ENCODE data around the gene COL5A1.

Gene COL5A1

DNA sequence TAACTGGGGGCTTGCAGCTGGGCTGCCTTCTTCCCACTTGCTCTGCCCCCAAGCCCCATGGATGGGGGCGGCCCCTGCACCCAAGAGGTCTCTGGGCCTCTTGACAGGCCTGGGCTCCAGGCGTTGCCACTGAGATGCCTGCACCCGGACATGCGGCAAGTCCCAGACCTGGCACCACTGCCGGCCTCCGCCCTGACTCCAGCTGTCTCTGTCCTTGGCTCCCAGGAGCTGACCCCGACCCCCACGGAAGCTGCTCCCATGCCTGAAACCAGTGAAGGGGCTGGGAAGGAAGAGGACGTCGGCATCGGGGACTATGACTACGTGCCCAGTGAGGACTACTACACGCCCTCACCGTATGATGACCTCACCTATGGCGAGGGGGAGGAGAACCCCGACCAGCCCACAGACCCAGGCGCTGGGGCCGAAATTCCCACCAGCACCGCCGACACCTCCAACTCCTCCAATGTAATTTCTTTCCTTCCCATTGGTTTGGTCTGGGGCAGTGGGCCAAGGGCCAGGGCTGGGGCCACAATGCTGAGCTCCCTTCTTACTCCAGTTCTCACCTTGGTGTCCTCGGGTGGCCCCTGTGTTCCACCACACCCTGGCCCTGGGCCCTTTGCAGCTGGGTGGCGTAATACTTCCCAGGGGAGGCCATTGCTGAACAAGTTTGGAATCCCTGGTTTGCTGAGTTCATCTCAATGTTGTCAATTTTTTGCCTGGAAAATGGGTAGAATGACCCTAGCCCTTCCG is 88.6 kb downstream of the COL5A1 start:
- DNase-seq, result no peak

GRCh38 chr9:134730761-134731496 is 89.3 kb downstream of the COL5A1 start:
- no peak for DNase-seq

DNA sequence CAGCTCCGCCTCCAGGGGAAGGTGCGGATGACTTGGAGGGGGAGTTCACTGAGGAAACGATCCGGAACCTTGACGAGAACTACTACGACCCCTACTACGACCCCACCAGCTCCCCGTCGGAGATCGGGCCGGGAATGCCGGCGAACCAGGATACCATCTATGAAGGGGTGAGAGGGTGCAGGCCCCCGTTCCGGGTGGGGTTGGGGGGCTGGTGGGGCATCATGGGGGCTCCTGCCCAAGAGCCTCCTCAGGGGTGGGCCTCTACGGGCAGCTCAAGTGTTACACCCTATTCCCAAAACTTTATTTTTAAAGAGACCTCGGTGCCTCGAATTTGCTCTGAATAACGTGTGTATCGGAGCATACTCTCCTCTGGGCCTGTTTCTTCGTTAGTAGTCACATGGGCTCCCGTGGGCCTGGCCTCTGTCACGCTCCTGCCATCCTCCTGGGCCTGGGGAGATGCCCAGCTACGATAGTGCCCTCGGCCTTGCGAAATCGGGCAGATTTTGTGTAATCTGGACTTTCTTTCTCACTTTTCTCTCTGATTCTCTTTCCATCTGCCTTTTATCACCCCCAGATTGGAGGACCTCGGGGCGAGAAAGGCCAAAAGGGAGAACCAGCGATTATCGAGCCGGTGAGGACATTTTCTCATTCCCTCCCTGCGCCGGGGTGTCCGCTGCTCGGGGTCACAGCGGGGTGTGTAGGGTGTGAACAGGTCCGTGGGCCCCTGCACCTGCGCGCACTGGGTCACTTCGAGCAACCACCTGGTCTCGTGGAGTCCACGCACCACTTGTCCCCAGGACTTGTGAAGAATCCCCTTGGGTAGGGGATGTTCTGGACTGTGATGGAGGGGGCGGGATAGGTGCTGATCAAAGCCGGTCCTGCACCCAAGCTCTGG is 90.1 kb downstream of the COL5A1 start:
- DNase-seq, result no peak

- no peak for DNase-seq
These were observed 90.9 kb downstream of the COL5A1 start for GRCh38 chr9:134732392-134733110.

DNA sequence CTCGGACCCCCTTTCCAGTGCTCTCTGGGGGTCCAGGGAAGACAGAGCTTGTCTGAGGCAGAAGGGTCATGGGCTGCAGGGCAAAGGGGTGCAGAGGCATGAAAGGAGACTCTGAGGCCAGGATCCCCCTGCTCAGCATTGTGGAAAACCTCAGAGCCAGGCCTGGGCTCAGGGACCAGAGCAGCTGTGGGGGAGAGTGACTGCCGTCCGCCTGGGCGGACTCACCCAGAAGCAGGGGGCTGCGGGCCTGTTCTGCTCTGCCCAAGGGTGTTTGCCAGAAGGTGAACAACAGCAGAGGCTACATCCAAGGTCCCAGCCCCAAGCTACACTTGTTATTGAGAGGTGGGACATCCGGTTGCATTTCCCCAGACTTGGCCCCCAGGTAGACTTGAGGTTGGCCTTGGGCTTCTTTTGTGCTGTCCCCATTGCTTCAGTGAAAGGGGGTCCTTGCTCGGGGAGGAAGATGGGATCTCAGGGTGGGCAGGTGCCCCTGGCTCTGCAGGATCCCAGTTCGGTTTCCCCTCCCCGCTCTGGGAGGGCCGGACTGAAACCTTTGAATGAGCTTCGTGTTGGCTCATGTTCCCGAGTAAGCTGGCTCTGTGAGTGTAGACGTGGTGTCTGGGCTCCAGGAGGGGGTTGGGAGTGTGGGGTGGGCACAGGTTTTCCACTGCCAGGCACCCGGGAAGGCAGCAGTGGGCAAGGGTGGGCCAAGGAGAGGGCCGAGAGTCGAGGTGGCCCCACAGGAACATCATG is 92.1 kb downstream of the COL5A1 start:
- no peak for DNase-seq

- DNase-seq, result peak; percentile 50
These were observed 92.7 kb downstream of the COL5A1 start for GRCh38 chr9:134734270-134734669.

DNA sequence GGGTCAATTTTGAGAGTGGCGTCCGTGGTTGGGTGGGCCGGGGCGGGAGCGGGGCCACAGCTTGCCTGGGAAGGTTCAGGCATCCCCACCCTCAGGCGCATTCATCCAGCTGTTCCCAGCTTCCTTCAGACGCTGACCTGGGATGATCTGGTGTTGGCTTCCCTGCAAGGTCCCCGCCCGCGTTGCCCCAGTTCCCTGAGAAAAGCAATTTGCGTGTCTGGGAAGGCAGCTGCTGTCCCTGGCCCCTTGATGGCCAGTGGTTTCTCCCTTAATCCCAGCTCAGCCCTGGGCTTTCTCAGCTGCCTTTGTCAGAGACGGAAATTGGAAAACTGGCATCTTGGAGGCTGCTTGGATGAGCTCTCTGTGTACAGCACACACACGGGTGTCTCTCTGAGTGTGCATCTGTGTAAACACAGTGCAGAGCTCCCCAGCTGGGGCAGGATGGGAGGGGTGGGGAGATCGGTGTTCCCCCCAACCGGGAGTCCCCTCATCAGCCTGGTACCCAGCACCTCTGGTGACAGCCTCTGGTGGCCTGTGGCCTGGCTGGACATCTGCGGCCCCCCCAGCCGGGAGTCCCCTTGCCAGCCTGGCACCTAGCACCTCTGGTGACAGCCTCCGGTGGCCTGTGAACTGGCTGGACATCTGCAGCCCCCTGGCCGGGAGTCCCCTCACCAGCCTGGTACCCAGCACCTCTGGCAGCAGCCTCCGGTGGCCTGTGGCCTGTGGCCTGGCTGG is 94.0 kb downstream of the COL5A1 start:
- no peak for DNase-seq

- no peak for DNase-seq
These were observed 95.3 kb downstream of the COL5A1 start for GRCh38 chr9:134736791-134737497.

DNA sequence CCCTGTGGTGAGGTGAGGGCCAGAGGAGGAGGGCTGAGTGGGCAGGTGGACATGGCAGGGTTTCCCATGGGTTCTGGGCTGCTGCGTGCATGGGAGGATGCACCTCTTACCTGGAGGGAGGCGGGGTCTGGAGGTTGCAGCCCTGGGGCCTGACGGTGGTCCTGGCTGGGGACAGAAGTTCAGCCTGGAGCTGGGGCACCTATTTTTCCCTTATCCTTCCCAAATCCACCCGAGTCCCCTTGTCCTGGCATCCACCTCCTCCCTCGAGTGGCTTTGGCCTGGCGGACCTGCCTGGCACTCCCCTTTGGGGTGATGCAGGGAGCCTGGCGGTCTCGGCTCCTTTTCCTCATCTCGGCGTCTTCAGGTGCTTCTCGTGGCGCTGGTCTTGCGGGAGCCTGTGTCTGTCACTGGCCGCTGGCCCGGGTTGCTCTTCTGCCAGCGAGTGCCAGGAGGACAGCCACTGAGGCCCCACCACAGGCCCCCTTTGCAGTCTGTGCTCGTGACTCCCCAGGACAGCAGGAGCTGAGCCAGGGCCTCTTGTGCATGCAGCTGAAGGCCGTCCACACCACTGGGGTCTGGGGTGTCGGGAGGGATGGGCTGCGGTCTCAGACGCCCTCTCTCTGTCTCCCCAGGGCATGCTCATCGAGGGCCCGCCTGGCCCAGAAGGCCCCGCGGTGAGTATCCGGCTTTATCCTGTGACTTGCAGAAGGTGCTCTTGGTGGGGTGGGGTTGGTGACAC is 96.4 kb downstream of the COL5A1 start:
- DNase-seq, result no peak

- DNase-seq, result peak; percentile 45
These were observed 97.5 kb downstream of the COL5A1 start for GRCh38 chr9:134738869-134739659.

GRCh38 chr9:134739660-134739968 is 98.0 kb downstream of the COL5A1 start:
- no peak for DNase-seq

DNA sequence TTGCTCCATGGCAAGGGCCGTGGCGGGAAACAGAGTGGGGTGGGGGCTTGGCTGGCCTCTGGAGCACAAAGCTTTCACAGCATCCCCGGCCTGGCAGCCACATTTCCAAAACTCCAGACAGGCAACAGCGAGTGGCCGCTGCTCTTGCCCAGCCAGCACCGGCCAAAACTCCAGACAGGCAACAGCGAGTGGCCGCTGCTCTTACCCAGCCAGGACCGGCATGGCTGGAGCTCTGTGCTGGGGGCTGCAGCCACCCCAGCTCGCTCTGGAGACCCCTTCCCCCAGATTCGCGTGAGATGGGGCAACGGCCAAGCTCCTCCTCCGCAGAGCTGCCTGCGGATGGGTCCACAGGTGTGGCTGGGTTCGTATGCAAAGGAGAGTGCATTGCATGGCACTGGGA is 98.5 kb downstream of the COL5A1 start:
- no peak for DNase-seq

DNA sequence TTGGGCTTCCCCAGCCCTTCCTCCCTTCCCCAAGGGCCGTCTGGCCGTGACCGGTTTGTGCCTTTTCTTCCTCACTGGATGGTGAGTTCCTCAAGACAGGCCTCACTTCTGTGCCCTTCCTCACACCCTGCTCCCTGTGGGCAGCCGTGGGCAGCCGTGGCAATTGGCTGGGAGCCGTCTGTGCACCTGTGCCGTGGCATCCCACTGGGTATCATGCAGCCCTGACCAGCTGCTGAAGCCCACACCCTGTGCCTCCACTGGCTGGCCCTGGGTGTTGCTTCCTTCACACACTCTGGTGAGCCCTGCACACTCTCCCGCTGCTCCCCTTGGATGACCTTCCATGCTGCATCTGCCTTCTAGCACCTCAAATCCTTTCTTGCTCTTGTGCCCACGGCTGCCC is 100.2 kb downstream of the COL5A1 start:
- DNase-seq, result no peak

GRCh38 chr9:134742822-134743535 is 101.4 kb downstream of the COL5A1 start:
- DNase-seq, result no peak

DNA sequence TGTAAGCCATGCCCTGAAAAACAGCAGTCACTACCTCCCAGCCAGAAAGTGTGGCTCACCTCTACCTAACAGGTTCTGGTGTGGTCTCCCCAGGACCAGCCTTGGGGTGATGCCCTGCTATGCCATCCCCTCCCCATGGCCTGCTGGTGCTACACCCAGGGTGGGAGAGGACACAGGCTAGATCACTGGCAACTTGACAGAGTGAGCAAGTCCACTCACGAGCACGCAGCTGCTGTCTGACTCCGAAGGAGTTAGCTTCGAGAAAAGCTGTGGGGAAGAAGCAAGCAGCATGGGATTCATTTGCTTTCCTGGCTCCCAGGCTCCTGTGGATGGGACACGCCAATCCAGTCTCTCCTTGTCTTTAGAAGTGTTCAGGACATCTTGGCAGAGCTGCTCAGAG is 102.2 kb downstream of the COL5A1 start:
- DNase-seq, result peak; percentile 29

GRCh38 chr9:134744385-134745295 is 103.0 kb downstream of the COL5A1 start:
- no peak for DNase-seq

DNA sequence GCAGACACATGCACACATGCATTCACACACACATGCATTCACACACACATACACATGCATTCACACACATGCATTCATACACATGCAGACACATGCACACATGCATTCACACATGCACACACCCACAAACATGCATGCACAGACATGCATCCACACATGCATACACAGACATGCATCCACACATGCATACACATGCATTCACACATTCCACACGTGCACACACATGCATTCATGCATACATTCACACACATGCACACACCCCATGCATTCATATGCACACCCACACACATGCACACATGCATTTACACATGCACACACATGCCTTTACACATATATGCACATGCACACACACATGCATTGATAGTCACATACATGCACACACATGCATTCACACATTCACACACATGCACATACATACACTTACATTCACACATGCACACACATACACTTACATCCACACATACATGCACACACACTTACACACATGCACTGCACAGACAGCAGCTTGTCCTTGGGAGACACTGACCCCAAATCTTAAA is 106.4 kb downstream of the COL5A1 start:
- no peak for DNase-seq
